Panc1 (cell line): ENCODE measurements around the gene CEBPB.

ENCODE experiments used
- CTCF ChIP-seq: fragments of 450-650 bp; IDR thresholded peaks from 2 replicates; pipeline ENCODE4 v1.5.1; 2017; ENCODE audit warnings: mild to moderate bottlenecking
- POLR2AphosphoS5 ChIP-seq: IDR thresholded peaks from 2 replicates; pipeline ENCODE4 v1.6.1; 2012; ENCODE audit warnings: mild to moderate bottlenecking, low read depth, low read length, moderate library complexity
- REST ChIP-seq, 2 experiments: IDR thresholded peaks; 2 replicates each; pipeline ENCODE4 v1.6.1; 2011 to 2012; ENCODE audit warnings: low read depth in 2 of 2, control low read depth in 1 of 2, low read length in 1 of 2, mild to moderate bottlenecking in 1 of 2, moderate library complexity in 1 of 2; ENCODE audit not compliant: insufficient read depth in 1 of 2
- SIN3A ChIP-seq: IDR thresholded peaks from 2 replicates; pipeline ENCODE4 v1.6.1; 2012; ENCODE audit warnings: low read depth, mild to moderate bottlenecking, low read length, moderate library complexity, borderline replicate concordance; ENCODE audit not compliant: insufficient read depth

- TF ChIP-seq CTCF = peak; percentile 94
- peak; percentile 62; the same call in 1 of the 2 replicates for TF ChIP-seq POLR2AphosphoS5
- TF ChIP-seq REST (IDR thresholded peaks at IDR 0.05; ENCODE audit: insufficient read depth in 1 of 2, low read depth in 2 of 2, low read length in 1 of 2) = no peak
- TF ChIP-seq SIN3A = no peak
These were observed 4.3 kb upstream of the CEBPB start for GRCh38 chr20:50186151-50186885.
